ENCODE data around the gene DNM3.
"Not testable (repeated sequence)": the region's sequence is repeated elsewhere in the genome, so short reads cannot be mapped to it uniquely, and the experiment has no call there.

The DNM3 gene

DNA sequence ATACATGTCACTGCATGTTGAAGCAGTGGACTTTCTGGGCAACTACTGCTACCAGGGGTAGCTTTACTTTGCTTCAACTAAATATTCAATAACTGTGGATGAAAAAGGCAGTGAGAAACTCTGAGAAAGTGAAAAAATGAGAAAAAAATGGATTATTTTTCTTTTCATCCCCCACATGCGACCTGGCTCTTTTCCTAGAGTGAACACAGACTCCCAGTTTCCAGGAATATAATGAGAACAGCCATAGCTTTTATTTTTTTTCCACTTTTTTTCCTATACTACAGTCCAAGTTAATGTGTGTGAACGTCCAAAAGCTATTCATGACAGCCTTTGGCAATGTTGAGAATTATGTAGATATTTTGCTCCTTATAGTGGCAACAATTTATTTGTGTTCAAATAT, 230.4 kb downstream of the DNM3 start (continued):
- TF ChIP-seq KLF16 (tag by site-specific recombination; IDR thresholded peaks at IDR 0.05), result no peak
- no peak for TF ChIP-seq ZNF514 (tag by site-specific recombination; IDR thresholded peaks at IDR 0.05)

DNA sequence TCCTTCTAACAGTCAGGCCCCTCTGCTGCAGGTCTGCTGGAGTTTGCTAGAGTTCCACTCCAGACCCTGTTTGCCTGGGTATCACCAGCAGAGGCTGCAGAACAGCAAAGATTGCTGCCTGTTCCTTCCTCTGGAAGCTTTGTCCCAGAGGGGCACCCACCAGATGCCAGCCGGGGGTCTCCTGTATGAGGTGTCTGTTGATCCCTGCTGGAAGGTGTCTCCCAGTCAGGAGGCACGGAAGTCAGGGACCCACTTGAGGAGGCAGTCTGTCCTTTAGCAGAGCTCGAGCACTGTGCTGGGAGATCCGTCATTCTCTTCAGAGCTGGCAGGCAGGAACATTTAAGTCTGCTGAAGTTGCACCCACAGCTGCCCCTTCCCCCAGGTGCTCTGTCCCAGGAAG, 238.6 kb downstream of the DNM3 start:
- CTCF ChIA-PET, result interaction anchor here (0.6 to 1.2 kb wide), 2 partner anchors 12 to 204 kb away, joined by 3 read pairs; no protein-coding TSS in a partner anchor
- H3K27ac ChIP-seq (ENCODE audit: extremely low read depth, low read depth, low read length); H3K9me3 ChIP-seq (ENCODE audit: control insufficient read depth, insufficient read depth, low read depth, low read length); POLR2A ChIA-PET; H3K4me1 ChIP-seq (ENCODE audit: control insufficient read depth, insufficient read depth, low read length); H3K36me3 ChIP-seq (ENCODE audit: control insufficient read depth in 2 of 2, insufficient read depth in 1 of 2, low read length in 2 of 2); H3K4me3 ChIP-seq (ENCODE audit: low read depth, low read length): not testable (repeated sequence)

DNA sequence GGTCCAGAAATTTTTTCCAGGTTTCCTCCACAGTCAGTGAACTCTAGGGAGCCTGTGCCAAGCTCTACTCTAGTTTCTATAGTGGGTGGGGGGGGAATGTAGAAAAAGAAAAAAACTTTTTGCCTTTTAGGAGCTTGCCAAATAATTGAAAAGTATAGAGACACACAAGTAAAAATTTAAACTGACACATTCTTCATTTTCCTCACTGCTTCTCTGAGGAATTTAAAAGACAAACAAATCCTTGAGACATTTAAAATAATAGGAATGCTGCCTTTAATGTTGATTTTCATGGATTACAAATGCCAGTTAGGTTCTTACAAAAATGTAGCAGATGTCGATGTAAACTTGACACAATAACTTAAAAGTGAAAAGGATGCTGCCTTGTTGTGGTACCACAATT, 241.9 kb downstream of the DNM3 start:
- TF ChIP-seq BCL11B (tag by site-specific recombination; IDR thresholded peaks at IDR 0.05; ENCODE audit: low read depth) (no peak), ZNF175 (tag by site-specific recombination; IDR thresholded peaks at IDR 0.05) (no peak), ZNF776 (tag by site-specific recombination; IDR thresholded peaks at IDR 0.05; ENCODE audit: borderline replicate concordance) (no peak), ZNF221 (tag by site-specific recombination; IDR thresholded peaks at IDR 0.05; ENCODE audit: borderline replicate concordance) (no peak), ZNF274 (IDR thresholded peaks at IDR 0.05; ENCODE audit: low read length) (no peak), ZNF274 (tag by site-specific recombination; IDR thresholded peaks at IDR 0.05; ENCODE audit: borderline replicate concordance) (no peak), ZNF2 (tag by site-specific recombination; IDR thresholded peaks at IDR 0.05) (no peak), KLF9 (tag by site-specific recombination; IDR thresholded peaks at IDR 0.05; ENCODE audit: low read depth) (no peak), ZNF174 (tag by site-specific recombination; IDR thresholded peaks at IDR 0.05) (no peak)
- TF ChIP-seq, protein P1, sequence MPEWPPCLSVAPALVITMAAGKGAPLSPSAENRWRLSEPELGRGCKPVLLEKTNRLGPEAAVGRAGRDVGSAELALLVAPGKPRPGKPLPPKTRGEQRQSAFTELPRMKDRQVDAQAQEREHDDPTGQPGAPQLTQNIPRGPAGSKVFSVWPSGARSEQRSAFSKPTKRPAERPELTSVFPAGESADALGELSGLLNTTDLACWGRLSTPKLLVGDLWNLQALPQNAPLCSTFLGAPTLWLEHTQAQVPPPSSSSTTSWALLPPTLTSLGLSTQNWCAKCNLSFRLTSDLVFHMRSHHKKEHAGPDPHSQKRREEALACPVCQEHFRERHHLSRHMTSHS (tag by site-specific recombination; IDR thresholded peaks at IDR 0.05), result no peak
- TF ChIP-seq, protein P2, sequence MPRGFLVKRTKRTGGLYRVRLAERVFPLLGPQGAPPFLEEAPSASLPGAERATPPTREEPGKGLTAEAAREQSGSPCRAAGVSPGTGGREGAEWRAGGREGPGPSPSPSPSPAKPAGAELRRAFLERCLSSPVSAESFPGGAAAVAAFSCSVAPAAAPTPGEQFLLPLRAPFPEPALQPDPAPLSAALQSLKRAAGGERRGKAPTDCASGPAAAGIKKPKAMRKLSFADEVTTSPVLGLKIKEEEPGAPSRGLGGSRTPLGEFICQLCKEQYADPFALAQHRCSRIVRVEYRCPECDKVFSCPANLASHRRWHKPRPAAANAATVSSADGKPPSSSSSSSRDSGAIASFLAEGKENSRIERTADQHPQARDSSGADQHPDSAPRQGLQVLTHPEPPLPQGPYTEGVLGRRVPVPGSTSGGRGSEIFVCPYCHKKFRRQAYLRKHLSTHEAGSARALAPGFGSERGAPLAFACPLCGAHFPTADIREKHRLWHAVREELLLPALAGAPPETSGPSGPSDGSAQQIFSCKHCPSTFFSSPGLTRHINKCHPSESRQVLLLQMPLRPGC (tag by site-specific recombination; IDR thresholded peaks at IDR 0.05), result no peak
- TF ChIP-seq, protein P3, sequence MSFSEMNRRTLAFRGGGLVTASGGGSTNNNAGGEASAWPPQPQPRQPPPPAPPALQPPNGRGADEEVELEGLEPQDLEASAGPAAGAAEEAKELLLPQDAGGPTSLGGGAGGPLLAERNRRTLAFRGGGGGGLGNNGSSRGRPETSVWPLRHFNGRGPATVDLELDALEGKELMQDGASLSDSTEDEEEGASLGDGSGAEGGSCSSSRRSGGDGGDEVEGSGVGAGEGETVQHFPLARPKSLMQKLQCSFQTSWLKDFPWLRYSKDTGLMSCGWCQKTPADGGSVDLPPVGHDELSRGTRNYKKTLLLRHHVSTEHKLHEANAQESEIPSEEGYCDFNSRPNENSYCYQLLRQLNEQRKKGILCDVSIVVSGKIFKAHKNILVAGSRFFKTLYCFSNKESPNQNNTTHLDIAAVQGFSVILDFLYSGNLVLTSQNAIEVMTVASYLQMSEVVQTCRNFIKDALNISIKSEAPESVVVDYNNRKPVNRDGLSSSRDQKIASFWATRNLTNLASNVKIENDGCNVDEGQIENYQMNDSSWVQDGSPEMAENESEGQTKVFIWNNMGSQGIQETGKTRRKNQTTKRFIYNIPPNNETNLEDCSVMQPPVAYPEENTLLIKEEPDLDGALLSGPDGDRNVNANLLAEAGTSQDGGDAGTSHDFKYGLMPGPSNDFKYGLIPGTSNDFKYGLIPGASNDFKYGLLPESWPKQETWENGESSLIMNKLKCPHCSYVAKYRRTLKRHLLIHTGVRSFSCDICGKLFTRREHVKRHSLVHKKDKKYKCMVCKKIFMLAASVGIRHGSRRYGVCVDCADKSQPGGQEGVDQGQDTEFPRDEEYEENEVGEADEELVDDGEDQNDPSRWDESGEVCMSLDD (tag by site-specific recombination; IDR thresholded peaks at IDR 0.05), result no peak
- H3K4me3 ChIP-seq (ENCODE audit: low read depth, low read length), result no peak overlapping the region
- ChIA-PET POLR2A (no interaction called here), CTCF (no interaction called here)
- H3K9me3 ChIP-seq (ENCODE audit: control insufficient read depth, insufficient read depth, low read depth, low read length), result no peaks in the 10 kb centered on the region
- H3K36me3 ChIP-seq (ENCODE audit: control insufficient read depth in 2 of 2, insufficient read depth in 1 of 2, low read length in 2 of 2), result no peaks in the 10 kb centered on the region
- H3K4me1 ChIP-seq (ENCODE audit: control insufficient read depth, insufficient read depth, low read length), result no peaks in the 10 kb centered on the region
- no peak overlapping the region for H3K27ac ChIP-seq (ENCODE audit: extremely low read depth, low read depth, low read length)

DNA sequence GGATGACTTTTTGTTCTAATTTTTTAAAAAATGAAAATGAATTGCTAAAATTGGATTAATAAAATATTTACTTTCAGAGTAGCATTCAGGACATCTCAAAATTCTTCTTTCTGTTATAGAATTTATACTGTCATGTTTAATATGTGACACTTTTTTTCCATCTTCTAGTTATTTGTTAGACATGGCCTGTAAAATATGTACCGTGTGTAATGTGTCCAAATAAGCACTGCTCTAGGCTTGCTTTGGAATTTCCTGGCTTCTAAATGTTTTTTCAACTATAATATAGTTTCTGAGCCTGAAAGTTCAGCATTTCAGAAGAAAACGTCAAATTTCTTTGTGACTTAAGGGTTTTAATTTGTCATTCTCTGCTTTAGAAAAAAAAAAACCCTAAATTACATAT, 243.6 kb downstream of the DNM3 start:
- ChIA-PET CTCF (no interaction called here), POLR2A (no interaction called here)
- Histone ChIP-seq H3K36me3 (ENCODE audit: control insufficient read depth in 2 of 2, insufficient read depth in 1 of 2, low read length in 2 of 2) (no peaks in the 10 kb centered on the region), H3K27ac (ENCODE audit: extremely low read depth, low read depth, low read length) (no peak overlapping the region), H3K9me3 (ENCODE audit: control insufficient read depth, insufficient read depth, low read depth, low read length) (no peaks in the 10 kb centered on the region), H3K4me3 (ENCODE audit: low read depth, low read length) (no peak overlapping the region), H3K4me1 (ENCODE audit: control insufficient read depth, insufficient read depth, low read length) (no peaks in the 10 kb centered on the region)
- TF ChIP-seq, protein P4, sequence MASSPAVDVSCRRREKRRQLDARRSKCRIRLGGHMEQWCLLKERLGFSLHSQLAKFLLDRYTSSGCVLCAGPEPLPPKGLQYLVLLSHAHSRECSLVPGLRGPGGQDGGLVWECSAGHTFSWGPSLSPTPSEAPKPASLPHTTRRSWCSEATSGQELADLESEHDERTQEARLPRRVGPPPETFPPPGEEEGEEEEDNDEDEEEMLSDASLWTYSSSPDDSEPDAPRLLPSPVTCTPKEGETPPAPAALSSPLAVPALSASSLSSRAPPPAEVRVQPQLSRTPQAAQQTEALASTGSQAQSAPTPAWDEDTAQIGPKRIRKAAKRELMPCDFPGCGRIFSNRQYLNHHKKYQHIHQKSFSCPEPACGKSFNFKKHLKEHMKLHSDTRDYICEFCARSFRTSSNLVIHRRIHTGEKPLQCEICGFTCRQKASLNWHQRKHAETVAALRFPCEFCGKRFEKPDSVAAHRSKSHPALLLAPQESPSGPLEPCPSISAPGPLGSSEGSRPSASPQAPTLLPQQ (tag by site-specific recombination; IDR thresholded peaks at IDR 0.05), result no peak
- TF ChIP-seq, protein P3 (tag by site-specific recombination; IDR thresholded peaks at IDR 0.05), result no peak
- TF ChIP-seq KLF10 (tag by site-specific recombination; IDR thresholded peaks at IDR 0.05) (no peak), ZNF707 (tag by site-specific recombination; IDR thresholded peaks at IDR 0.05) (no peak), ZNF664 (tag by site-specific recombination; IDR thresholded peaks at IDR 0.05) (no peak), ZNF2 (tag by site-specific recombination; IDR thresholded peaks at IDR 0.05) (no peak), ZBTB17 (tag by site-specific recombination; IDR thresholded peaks at IDR 0.05) (no peak), ZNF302 (tag by site-specific recombination; IDR thresholded peaks at IDR 0.05; ENCODE audit: low read depth) (no peak), ZNF544 (tag by site-specific recombination; IDR thresholded peaks at IDR 0.05) (no peak), ZNF677 (tag by site-specific recombination; IDR thresholded peaks at IDR 0.05) (no peak)
